Panc1 (cell line): ENCODE measurements around the gene NR5A2. TPM values are rescaled to one million over a fixed set of nuclear protein-coding genes. Genes with fewer than 3 reads are reported as not detected.

Source experiments
- ATAC-seq: fragments of 200-7000 bp; cut with Tn5 transposase; 2 replicates; pipeline ENCODE4 v1.9.1; 2020; ENCODE audit warnings: mild to moderate bottlenecking, moderate library complexity
- Bru-seq: library from RNA; stranded (reverse); fragments of 400-500 nt; gene quantifications from one replicate; lab custom pipeline; 2021; lab: Mats Ljungman, UMichigan
- BruChase-seq, 2 experiments: library from RNA; stranded (reverse); fragments of 400-500 nt; gene quantifications; one replicate each; lab custom pipeline; 2021; lab: Mats Ljungman, UMichigan
- BruUV-seq: library from RNA; stranded (reverse); fragments of 400-500 nt; replicated peaks from 2 replicates; lab custom pipeline; 2021; lab: Mats Ljungman, UMichigan
- CTCF ChIA-PET: fragments of 300-600 bp; sonication (Branson Sonifier 250); formaldehyde crosslinking; loops from one replicate; lab custom pipeline; 2022; ENCODE audit warnings: antibody characterized with exemption; lab: Charles Lee
- POLR2A ChIA-PET: fragments of 300-600 bp; sonication (Branson Sonifier 250); formaldehyde crosslinking; loops from one replicate; lab custom pipeline; 2022; ENCODE audit warnings: antibody characterized with exemption; lab: Charles Lee
- DNase-seq: peaks from one replicate; pipeline ENCODE4 v3.0.0-alpha.2; 2010; ENCODE audit warnings: low read depth, low spot score
- H3K27ac ChIP-seq: 2 replicates; pipeline ENCODE4 v1.5.1; 2011; ENCODE audit warnings: mild to moderate bottlenecking, low read length, inconsistent platforms
- H3K27me3 ChIP-seq: fragments of 200-500 bp; sonication (Bioruptor generic); 2 replicates; pipeline ENCODE4 v1.6.0; 2014; ENCODE audit warnings: low read length, inconsistent platforms; ENCODE audit not compliant: control insufficient read depth, insufficient read depth
- H3K36me3 ChIP-seq: fragments of 200-500 bp; sonication (Bioruptor generic); 2 replicates; pipeline ENCODE4 v1.5.1; 2014; ENCODE audit warnings: inconsistent platforms, mild to moderate bottlenecking, low read length, moderate library complexity; ENCODE audit not compliant: control insufficient read depth, insufficient read depth
- H3K4me1 ChIP-seq: 2 replicates; pipeline ENCODE4 v1.5.1; 2011; ENCODE audit warnings: inconsistent platforms, mild to moderate bottlenecking, low read length, moderate library complexity; ENCODE audit not compliant: control insufficient read depth, insufficient read depth
- H3K4me3 ChIP-seq, 2 experiments: 2 replicates each; pipeline ENCODE4 v1.5.1; 2011 to 2012; ENCODE audit warnings: low read depth in 2 of 2, low read length in 2 of 2, mild to moderate bottlenecking in 2 of 2, inconsistent platforms in 1 of 2, moderate library complexity in 1 of 2
- H3K9me3 ChIP-seq: fragments of 200-500 bp; sonication (Bioruptor generic); 2 replicates; pipeline ENCODE4 v1.5.1; 2014; ENCODE audit warnings: low read depth, mild to moderate bottlenecking, inconsistent platforms, low read length, moderate library complexity; ENCODE audit not compliant: control insufficient read depth, insufficient read depth
- POLR2AphosphoS5 ChIP-seq: IDR thresholded peaks from 2 replicates; pipeline ENCODE4 v1.6.1; 2012; ENCODE audit warnings: mild to moderate bottlenecking, low read depth, low read length, moderate library complexity
- SIN3A ChIP-seq: IDR thresholded peaks from 2 replicates; pipeline ENCODE4 v1.6.1; 2012; ENCODE audit warnings: low read depth, mild to moderate bottlenecking, low read length, moderate library complexity, borderline replicate concordance; ENCODE audit not compliant: insufficient read depth
- TCF7L2 ChIP-seq: IDR thresholded peaks from 2 replicates; pipeline ENCODE4 v1.6.1; 2011; ENCODE audit warnings: mild to moderate bottlenecking, low read depth, low read length, inconsistent platforms
- in situ Hi-C: cut with HindIII; loops from 2 replicates; pipeline ENCODE4 v1.10.0; 2016; ENCODE audit warnings: low sequenced_read_pairs, low pct_unique_long_range_greater_than_20kb
- intact Hi-C: fragments of 100-400 bp; cut with micrococcal nuclease; formaldehyde crosslinking; loops from one replicate; pipeline ENCODE4 v1.10.0; 2022; ENCODE audit not compliant: unreplicated experiment
- long read RNA-seq: library from polyadenylated mRNA; unstranded; transcript quantifications from one replicate; pipeline ENCODE4 v2.0.0, GENCODE V29; 2021; ENCODE audit not compliant: unreplicated experiment
- polyA plus RNA-seq: library from polyadenylated mRNA; unstranded; fragments of >200 nt; gene quantifications from one replicate; pipeline ENCODE4 v1.2.1, GENCODE V29; 2012; ENCODE audit warnings: missing spikeins; ENCODE audit not compliant: insufficient read length
- total RNA-seq: library from RNA; stranded (reverse); gene quantifications from one replicate; pipeline ENCODE4 v1.2.1, GENCODE V29; 2021; ENCODE audit not compliant: unreplicated experiment
- TF ChIP-seq, protein P1 (sequence below): fragments of 450-650 bp; IDR thresholded peaks from 2 replicates; pipeline ENCODE4 v1.5.1; 2017; ENCODE audit warnings: mild to moderate bottlenecking
- TF ChIP-seq, protein P2 (sequence below), 2 experiments: IDR thresholded peaks; 2 replicates each; pipeline ENCODE4 v1.6.1; 2011 to 2012; ENCODE audit warnings: low read depth in 2 of 2, control low read depth in 1 of 2, low read length in 1 of 2, mild to moderate bottlenecking in 1 of 2, moderate library complexity in 1 of 2; ENCODE audit not compliant: insufficient read depth in 1 of 2

Gene NR5A2
- total RNA-seq = 4.3 TPM
- 3.4 TPM for polyA plus RNA-seq
- percentile 57 among the genes with signal in this experiment for Bru-seq, nascent RNA
- BruChase-seq, experiment 1, labeled RNA remaining after a 2-hour chase = percentile 48 among the genes with signal in this experiment
- percentile 46 among the genes with signal in this experiment for BruChase-seq, experiment 2, labeled RNA remaining after a 6-hour chase
- long read RNA-seq, full-length matches to known transcripts = 1 of 4 reads
- long read RNA-seq, partial matches to known transcripts = 3 of 4 reads
- long read RNA-seq, other reads (novel, unspliced or antisense) = 0 of 4 reads

DNA sequence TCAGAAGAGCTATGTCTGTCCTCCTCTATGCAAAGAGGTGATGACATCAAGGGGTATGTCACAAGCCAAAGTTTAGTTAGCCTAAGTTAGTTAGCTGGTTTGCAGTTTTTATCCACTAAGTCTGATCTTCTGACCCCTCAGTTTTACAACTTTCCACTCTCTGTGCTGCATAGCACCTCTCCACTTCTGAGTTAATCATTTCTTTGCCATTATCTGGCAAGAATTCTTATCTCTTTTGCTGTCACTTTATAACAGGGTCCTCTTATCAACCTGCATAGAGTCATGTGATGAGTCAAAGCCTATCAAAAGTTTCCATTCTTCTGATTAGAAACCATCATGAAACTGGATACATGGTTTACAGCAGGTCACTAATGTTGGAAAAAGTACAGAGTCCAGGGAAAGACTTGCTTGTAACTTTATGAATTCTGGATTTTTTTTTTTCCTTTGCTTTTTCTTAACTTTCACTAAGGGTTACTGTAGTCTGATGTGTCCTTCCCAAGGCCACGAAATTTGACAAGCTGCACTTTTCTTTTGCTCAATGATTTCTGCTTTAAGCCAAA lies at the start of gene NR5A2:
Gene NR5A2 (plus strand): TSS at position 447 of the 560 bp plus-strand sequence. CDS start 138 bp downstream, outside the sequence.
- no peak for TF ChIP-seq TCF7L2
- TF ChIP-seq SIN3A = no peak
- TF ChIP-seq, protein P1, sequence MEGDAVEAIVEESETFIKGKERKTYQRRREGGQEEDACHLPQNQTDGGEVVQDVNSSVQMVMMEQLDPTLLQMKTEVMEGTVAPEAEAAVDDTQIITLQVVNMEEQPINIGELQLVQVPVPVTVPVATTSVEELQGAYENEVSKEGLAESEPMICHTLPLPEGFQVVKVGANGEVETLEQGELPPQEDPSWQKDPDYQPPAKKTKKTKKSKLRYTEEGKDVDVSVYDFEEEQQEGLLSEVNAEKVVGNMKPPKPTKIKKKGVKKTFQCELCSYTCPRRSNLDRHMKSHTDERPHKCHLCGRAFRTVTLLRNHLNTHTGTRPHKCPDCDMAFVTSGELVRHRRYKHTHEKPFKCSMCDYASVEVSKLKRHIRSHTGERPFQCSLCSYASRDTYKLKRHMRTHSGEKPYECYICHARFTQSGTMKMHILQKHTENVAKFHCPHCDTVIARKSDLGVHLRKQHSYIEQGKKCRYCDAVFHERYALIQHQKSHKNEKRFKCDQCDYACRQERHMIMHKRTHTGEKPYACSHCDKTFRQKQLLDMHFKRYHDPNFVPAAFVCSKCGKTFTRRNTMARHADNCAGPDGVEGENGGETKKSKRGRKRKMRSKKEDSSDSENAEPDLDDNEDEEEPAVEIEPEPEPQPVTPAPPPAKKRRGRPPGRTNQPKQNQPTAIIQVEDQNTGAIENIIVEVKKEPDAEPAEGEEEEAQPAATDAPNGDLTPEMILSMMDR = no peak
- TF ChIP-seq, protein P2, sequence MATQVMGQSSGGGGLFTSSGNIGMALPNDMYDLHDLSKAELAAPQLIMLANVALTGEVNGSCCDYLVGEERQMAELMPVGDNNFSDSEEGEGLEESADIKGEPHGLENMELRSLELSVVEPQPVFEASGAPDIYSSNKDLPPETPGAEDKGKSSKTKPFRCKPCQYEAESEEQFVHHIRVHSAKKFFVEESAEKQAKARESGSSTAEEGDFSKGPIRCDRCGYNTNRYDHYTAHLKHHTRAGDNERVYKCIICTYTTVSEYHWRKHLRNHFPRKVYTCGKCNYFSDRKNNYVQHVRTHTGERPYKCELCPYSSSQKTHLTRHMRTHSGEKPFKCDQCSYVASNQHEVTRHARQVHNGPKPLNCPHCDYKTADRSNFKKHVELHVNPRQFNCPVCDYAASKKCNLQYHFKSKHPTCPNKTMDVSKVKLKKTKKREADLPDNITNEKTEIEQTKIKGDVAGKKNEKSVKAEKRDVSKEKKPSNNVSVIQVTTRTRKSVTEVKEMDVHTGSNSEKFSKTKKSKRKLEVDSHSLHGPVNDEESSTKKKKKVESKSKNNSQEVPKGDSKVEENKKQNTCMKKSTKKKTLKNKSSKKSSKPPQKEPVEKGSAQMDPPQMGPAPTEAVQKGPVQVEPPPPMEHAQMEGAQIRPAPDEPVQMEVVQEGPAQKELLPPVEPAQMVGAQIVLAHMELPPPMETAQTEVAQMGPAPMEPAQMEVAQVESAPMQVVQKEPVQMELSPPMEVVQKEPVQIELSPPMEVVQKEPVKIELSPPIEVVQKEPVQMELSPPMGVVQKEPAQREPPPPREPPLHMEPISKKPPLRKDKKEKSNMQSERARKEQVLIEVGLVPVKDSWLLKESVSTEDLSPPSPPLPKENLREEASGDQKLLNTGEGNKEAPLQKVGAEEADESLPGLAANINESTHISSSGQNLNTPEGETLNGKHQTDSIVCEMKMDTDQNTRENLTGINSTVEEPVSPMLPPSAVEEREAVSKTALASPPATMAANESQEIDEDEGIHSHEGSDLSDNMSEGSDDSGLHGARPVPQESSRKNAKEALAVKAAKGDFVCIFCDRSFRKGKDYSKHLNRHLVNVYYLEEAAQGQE (IDR thresholded peaks at IDR 0.05; ENCODE audit: insufficient read depth in 1 of 2, low read depth in 2 of 2, low read length in 1 of 2) = no peak
- TF ChIP-seq POLR2AphosphoS5 = no peak
- H3K27ac ChIP-seq = peak within 1 kb of the TSS; percentile 82
- ChIA-PET POLR2A (interaction anchor here (0.6 kb wide), 1 partner anchor 482 kb away, joined by 5 read pairs; no protein-coding TSS in a partner anchor), CTCF (no interaction called here)
- intact Hi-C loops = no loop called here
- H3K27me3 ChIP-seq = no peaks in the 10 kb centered on the region; the same call in 1 of the 2 replicates
- peaks cover 4% of the 10 kb centered on the region; the same call in 1 of the 2 replicates for H3K4me1 ChIP-seq
- peak within 1 kb of the TSS; percentile 54 to 81 for H3K4me3 ChIP-seq
- ATAC-seq (no peak), DNase-seq (no peak)
- BruUV-seq = no TSS peak
- in situ Hi-C loops = no loop called here
- H3K36me3 ChIP-seq = no peaks in the 10 kb centered on the region
- H3K9me3 ChIP-seq = no peaks in the 10 kb centered on the region

DNA sequence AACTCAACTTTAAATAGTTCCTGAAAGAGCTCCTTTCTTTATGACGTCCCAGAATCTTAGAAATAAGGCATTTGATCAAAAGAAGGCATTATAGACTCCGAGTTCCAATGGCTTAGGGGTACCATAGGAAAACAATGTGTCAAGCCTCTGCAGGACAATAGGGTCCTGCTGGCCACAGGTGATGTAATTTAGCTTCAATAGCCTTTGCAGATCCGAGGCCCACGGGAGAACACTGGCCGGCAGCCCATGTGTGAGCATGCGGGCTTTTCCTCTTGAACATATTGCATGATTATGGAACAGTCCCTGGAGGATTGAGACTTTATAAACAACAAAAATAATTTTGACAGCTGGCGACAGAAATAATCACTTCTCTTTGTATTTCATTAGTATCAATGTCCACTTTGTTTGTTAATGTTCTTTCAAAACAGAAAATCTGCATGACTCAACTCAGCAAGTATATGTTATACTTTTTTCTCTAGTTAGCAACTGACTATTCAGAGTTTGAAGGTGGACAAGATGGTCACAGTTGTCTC lies 49.0 kb upstream of the NR5A2 start:
- no peaks in the 10 kb centered on the region for H3K4me1 ChIP-seq
- DNase-seq (no peak), ATAC-seq (no peak)
- intact Hi-C loops (no loop called here), in situ Hi-C loops (no loop called here)
- H3K36me3 ChIP-seq = no peaks in the 10 kb centered on the region
- no peaks in the 10 kb centered on the region for H3K9me3 ChIP-seq
- H3K27me3 ChIP-seq = no peaks in the 10 kb centered on the region
- BruUV-seq = no TSS peak
- no peak overlapping the region for H3K4me3 ChIP-seq
- no peak overlapping the region for H3K27ac ChIP-seq
- ChIA-PET CTCF (no interaction called here), POLR2A (interaction anchor here (0.6 kb wide), 1 partner anchor 190 kb away, joined by 8 read pairs; no protein-coding TSS in a partner anchor)
- TF ChIP-seq, protein P2 (IDR thresholded peaks at IDR 0.05; ENCODE audit: insufficient read depth in 1 of 2, low read depth in 2 of 2, low read length in 1 of 2) = no peak
- TF ChIP-seq SIN3A (no peak), TCF7L2 (no peak), POLR2AphosphoS5 (no peak)
- TF ChIP-seq, protein P1 = no peak
